Measurements from ENCODE around the gene TNS1. TPM values are rescaled to one million over a fixed set of nuclear protein-coding genes. Genes with fewer than 3 reads are reported as not detected.

TNS1 gene
- total RNA-seq, 1 donor = 39.0 TPM

DNA sequence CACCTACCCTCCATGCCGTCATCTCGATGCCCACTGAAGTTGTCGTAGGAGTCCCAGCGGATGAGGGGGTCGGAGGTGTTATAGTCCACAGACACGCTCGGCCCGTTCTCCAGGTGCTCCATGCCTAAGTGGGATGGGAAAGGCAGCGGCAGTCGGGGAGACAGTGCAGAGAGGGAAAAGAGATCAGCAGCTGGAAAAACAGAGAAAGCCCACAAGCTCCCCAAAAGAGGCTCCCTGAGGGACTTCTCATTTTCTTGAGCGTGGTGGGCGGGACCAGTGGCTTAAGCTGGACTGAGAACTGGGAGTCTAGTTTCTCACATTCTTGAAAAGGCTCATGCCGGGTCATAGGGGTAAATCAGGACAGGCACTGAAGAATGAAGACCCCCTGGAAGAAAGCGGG lies 121.9 kb downstream of the TNS1 start:
- no peak for DNase-seq (ENCODE audit: low read depth in 2 of 3, low spot score in 2 of 3)

DNA sequence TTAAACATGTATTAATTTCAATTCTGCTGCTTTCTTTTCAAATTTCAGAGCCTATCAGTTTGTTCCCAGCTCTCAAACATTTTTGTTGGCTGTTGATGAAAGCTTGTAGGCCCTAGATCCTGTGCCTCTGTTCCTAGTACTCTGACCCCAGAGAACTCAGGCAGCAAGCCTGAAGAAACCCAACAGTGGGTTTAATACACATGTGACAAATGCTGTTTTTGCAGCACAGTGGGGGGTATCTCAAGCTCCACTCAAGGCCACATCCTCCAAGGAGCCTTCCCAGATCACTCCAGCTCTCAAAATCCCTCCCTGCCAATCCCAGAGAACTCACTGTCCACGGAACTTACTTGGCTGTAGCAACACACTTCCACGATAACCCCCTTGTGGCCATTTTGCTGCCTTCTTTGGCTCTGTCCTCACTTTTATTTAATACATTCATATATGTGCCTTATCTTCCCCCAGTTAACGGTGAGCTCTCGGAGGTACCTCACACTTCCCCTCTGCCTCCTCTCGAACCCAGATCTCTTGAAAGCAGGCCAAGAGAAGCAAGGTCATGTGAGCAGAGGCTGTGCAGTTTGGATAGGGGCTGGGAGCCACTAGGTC lies 122.4 kb downstream of the TNS1 start:
- no peak for DNase-seq (ENCODE audit: low read depth in 2 of 3, low spot score in 2 of 3)

DNA sequence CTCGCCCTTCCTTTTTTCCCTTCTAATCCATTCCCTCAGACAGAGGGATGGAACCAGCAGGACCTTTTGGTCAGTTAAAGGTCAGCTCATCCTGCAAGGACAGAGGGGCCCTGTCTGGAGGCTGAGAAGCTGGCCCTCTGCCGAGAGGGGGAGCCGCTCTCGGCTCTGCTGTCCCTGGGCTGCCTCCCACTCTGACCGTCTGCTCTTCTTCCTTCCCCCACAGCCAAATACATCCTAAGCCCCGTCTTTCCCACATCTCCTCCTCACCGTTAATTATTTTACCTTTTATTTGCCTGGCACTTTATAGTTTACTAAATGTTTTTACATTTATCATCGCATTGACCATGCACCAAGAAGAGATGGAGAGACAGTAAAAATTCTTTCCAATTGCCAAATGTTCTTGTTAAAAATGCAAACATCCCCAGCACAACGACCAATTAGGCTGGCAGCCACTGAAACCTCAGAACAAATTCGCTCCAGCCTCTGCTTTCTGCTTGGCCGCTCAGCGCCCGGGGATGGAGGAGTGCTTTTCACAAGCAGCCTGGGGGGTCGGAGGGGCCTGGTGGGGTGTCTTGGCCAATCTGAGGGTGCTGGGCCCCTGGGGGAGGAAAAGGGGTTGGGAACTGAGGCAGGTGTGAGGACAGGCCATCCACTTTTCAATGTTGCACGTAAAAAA lies 123.7 kb downstream of the TNS1 start:
- no peak for DNase-seq (ENCODE audit: low read depth in 2 of 3, low spot score in 2 of 3)

DNA sequence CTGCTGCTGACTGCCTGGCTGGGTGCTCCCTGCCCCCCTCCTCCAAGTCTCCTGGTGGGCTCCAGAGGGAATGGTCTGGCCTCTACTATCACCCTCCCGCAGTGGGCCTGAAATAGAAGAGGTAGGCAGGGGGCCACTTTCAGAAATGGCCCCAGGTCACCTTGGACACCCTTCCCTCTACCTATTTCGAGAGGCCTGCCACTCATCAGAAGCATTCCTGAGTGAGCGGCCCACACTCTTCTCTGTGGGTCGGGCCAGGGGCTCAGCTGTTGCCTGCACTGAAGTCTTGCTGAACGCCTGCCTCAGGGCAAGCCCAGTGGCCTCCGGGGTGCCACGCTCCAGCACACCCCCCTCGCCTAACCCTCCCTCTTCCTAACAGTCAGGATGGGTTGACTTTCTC lies 124.9 kb downstream of the TNS1 start:
- DNase-seq (ENCODE audit: low read depth in 2 of 3, low spot score in 2 of 3) = no peak

DNA sequence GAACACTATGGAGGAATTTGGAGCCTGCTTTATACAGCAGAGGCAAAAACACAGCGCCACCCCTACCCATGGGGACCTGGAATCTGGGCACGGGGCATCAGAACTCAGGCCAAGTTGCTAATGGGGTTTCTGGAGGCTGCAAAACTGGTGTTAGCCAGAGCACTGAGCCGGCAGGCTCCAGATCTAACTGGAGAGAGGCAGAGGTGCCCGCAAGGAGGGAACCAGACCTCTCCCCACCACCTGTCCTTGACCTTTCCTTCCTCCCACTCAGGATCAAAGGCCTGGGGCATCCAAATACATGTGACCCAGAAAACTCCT lies 126.6 kb downstream of the TNS1 start:
- DNase-seq (ENCODE audit: low read depth in 2 of 3, low spot score in 2 of 3) = no peak

DNA sequence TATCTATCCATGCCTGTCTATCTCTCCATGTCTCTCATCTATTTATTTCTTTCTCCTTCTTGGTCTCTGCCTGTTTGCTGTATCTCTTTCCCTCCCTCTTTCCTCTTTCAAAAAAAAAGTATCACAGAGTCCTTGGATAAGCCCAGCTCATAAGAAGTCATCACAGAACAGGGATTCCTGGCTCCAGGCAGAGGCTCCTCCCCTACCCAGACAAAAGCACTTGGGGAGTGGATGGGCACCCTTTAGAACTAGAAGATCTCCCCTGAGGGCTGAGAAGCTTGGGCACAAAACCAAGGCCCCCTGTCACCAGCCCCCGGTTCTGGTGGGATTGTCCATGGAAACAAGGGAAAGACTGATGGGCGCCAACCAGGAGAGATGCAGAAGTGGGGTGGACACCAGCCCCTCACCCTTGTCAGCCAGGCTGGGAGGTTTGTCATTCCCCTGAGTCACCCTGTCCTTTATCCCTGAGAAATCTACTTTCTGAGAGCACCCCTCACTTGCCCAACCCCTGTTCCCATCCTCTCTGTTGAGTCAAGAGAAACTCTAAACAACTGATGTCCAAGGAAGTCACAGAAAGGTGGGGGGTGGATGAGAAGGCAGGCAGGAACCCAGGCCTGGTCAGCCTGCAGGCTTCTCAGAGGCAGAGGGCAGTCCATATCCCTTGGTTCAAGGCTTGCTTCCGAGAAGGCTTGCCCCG lies 127.1 kb downstream of the TNS1 start:
- DNase-seq (ENCODE audit: low read depth in 2 of 3, low spot score in 2 of 3) = no peak

DNA sequence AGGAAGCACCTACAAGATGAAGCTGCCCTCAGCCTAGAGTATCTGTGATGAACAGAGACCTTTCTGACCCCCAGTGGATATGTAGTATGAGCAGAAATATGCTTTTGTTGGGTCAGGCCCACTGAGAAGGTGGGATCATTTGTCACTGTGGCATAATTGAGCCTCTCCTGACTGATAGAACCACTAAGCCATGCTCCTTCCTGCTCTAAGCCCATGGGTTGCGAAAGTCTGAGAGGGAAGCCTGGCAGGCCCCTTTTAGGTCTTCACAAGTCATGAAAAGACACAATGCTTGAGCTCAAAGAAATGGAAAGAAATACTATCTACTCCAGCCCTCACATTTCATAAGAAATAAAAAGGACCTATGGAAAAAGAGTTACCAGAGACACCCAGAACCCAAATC lies 127.7 kb downstream of the TNS1 start:
- DNase-seq (ENCODE audit: low read depth in 2 of 3, low spot score in 2 of 3) = no peak

DNA sequence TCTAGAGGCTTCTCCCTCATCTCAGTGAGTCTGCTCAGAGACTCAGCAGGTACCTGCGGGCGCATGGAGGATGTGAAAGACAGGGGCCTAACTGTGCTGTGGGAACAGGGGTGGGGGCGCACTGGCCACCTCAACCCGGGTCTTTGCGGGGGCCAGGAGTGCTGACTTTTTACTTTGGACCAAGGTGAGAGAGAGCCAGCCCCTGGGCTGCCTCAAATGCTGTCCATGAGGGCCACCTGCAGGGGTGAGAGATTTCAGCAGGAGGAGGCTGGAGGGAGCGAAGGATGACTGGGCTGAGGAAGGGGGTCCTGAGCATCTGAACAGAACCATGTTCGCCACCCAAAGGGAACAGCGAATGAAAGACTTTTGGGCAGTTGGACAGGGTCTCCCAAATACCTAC lies 129.4 kb downstream of the TNS1 start:
- DNase-seq (ENCODE audit: low read depth in 2 of 3, low spot score in 2 of 3) = no peak

DNA sequence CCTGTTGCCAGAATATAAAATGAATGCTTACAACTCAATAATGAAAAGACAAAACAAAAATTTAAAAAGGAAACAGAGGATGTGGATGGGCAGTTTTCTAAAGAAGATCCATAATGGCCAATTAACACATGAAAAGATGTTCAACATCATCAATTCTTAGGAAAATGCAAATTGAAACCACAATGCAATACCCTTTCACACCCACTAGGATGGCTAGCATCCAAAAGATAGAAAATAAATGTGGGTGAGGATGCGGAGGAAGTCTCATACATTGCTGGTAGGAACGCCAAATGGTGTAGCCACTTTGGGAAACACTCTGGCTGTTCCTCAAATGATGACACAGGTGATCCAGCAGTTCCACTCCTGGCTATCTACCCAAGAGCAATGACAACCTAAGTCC lies 130.5 kb downstream of the TNS1 start:
- DNase-seq (ENCODE audit: low read depth in 2 of 3, low spot score in 2 of 3) = no peak

DNA sequence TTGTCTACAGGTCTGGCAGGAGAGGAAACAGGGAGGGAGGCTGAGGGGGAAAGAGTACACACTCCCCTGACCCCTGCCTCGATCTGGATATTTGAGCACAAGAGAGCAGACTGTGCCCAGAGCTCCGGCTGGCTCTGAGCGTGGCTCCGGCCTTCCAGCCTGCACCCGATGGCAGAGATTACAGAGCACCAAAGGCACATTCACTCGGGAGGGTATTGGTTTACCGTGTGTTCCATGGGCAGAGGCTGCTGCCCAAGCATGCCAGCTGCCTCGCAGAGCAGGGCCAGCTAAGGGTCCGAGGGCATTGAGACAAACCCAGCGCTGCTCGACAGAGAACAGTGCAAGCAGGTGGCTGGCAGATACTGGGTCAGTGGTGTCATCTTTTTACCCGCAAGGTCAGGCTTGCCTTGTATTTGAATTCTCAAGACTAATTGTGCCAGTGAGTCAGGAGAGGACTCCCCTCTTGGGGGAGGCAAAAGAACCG lies 132.2 kb downstream of the TNS1 start:
- DNase-seq (ENCODE audit: low read depth in 2 of 3, low spot score in 2 of 3) = no peak

DNA sequence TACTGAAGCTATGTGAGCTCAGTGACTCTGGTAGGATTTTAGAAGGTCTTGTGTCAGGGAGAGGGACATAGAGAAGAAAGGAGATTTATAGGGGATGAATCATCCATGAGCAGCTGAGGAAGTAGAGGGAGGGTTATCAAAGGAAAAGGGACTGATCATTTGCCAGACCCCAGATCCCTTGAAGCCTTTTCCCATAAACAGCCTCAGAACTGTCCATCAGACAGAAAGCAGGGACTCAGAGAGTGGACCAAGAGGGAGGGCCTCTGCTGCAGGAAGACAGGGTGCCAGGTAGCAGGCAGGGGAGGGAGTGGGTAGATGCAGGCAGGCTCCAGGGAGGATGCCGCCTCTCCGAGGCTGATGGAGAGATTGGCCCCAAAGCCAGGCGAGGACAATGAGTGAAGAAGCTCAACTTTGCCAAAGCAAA lies 133.9 kb downstream of the TNS1 start:
- DNase-seq (ENCODE audit: low read depth in 2 of 3, low spot score in 2 of 3) = no peak

DNA sequence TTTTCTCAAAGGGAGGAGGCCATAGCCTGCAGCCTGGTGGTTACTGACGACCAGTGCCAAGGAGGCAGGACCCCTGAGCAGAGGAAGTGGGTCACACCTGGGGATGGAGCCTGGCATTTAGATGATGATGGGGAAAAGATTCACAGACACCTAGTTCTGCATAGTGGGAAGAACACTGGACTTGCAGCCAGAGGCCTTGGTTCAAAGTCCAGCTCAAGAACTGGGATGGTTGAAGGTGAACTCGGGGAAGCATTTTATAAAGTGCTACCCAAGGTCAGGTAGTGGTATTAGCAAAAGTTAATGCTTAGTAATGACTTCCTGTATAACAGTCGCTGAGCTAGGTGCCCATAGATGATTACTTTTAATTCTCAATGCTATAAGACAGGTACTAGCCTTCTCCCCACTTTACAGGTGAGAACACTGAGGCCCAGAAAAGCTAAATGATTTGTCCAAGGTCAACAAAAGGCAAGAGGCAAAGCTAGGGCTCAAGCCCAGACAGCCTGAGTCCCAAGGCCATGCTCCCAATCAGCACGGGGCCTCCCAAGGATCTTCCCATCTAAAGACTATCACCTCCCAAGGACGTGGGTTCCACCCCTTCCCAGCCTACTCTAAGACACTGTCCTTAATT lies 134.4 kb downstream of the TNS1 start:
- DNase-seq (ENCODE audit: low read depth in 2 of 3, low spot score in 2 of 3) = no peak

DNA sequence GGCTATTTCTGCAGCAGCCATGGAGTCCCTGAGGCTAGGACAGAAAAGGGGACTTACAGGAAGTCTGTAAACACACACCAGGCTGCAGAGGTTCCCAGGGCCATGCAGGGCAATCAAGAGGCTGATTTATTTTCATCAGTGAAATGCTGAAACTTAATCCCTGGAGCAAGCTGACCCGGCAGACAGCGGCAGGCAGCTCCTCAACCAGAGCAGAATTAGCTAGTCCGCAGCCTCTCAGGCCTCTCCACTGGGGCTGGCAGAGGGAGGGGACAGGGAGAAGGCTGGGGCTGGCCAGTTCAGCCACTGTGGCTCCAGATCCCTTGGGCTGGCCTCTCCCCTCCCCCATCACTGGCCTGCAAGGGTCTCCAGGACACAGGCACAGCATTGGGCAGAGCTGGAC lies 136.3 kb downstream of the TNS1 start:
- no peak for DNase-seq (ENCODE audit: low read depth in 2 of 3, low spot score in 2 of 3)

DNA sequence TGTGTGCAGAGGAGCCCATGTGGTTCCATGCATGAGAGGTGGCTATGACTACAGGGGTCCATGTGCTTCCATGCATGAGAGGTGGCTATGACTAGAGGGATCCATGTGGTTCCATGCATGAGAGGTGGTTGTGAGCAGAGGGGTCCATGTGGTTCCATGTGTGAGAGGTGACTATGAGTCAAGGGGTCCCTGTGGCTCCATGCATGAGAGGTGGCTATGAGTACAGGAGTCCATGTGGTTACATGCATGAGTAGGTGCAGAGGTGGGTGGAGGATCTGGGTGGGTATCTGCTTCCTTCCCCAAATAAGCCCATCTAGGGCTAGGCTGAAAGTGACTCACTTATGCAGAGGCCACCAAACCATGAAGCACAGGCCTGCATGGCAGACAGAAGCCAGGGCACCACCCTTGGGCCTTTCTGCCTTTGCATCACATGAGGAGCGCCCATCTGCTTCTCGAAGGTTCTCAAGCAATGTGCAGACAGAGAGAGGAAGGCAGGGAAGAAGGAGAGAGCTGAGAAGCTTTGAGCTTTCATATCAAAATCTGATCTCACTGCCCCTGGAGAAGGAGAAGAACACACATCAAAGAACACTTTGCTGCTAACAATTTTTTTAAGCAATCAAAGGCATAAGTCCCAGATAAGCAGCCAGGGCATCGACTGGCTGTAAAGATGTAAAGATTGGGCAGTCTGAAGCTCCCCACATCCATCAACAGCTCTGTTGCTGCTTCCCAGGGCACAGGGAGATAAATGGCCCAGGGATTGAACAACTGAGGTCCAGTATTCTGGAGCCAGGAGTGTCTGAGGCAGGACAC lies 137.6 kb downstream of the TNS1 start:
- DNase-seq (ENCODE audit: low read depth in 2 of 3, low spot score in 2 of 3) = peak in 2 of 3 donors; percentile 12 to 22

DNA sequence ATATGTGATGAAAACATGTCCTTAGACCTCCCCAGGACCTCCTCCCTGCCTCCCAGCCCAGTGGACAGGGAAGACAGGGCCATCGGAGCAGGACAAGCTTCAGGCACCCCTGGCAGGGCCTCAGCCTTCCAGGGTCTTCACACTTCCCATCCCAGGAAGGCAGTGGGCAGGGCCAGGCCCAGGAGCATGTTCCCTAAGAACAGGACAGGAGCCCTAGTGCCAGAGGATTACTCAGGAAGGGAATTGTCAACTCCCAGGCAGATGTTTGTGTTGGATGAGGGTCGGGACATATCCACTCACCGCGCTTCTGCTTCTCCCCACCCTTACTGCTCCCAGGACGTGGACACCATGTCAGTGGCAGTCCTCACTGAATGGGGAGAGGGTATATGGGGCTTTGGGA lies 138.9 kb downstream of the TNS1 start:
- DNase-seq (ENCODE audit: low read depth in 2 of 3, low spot score in 2 of 3) = no peak

DNA sequence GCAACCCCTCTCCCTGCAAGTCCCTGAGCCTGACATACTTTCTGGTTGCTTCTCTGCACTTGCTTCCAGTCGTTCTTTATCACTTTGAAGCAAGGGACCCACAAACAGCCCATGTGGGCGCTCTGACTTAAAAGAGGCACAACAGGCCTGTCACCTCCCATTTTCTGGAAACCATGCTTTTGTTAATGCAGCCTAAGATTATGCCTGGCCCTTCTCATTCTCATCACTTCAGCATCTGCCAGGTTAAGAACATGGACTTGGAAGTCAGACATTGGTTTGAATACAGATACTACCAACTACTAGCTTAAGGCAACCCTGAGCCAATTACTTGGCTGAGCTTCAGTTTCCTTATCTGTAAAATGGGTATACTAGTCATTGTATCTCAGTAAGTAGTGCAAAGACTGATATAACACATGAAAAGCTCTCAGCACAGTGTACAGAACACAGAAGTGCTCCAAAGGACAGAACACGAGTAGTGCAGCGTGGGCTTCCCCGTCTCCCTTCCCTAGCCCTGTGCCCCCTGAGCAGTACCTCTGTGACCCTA lies 141.4 kb downstream of the TNS1 start:
- no peak for DNase-seq (ENCODE audit: low read depth in 2 of 3, low spot score in 2 of 3)

DNA sequence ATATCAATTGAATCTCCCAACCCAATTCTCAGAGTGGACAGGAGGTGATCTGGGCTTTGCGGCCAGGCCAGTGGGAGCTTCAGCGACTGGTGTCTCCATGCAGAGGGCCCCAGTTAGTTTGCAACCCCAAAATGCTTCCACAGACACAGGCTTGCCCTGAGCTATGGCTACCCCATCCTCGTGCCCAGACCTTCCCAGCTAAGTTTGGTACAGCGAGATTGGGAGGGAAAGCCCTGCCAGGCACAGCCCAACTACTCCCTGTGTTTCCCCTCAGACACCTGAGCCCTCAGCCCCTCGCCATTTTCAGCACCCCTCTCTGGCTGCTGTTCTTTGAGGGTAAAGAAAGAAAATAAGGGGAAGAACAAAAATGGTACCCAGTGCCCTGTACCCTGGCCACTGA lies 142.9 kb downstream of the TNS1 start:
- no peak for DNase-seq (ENCODE audit: low read depth in 2 of 3, low spot score in 2 of 3)

DNA sequence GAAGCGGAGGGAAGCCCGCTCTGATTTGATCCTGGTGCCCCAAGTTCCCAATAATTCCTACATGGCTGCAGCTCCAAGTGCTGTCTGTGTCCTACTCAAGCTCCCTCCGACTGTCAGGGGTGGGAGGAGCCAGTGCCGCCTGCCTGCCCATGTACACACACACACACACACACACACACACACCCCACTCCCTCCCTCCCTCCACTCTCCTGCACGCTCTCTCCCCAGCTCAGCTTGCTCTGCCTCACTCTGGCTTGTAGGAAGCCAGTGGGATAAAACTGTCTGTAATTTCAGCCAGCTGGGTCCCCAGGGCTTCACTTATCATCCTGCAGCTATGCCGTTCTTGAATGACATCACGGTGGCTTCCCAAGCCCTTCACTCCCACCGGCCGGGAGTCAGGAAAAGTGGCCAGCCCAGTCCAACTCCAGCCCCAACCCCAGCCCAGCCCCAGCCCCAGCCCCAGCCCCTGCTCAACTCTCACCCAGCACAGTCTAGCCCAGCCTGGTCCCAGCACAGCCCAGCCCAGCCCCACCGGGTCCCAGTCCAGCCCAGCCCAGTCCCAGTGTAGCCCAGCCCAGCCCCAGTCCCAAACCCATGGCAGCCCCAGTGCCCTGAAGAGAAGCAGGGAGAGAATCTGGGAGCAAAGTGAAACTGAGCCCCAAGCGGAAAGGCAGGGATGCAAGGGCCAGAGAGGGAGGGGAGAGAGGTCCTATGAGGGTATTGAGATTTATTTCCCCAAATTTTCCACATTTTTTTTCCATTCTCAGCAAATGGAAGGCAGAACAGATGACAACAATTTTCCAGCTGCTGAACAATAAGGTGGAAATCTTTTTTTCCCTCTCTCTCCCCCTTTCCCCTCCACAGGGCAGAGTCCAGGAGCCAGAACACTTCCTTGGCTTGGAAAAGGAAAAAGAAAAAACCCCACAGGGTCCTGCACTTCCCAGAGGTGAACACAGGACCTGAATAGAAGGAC lies 144.0 kb downstream of the TNS1 start:
- no peak for DNase-seq (ENCODE audit: low read depth in 2 of 3, low spot score in 2 of 3)

Data from hematopoietic multipotent progenitor cell (in vitro differentiated cells).